NB4 (cell line): ENCODE results near the gene TLCD3A.
"Not testable (repeated sequence)": the region's sequence is repeated elsewhere in the genome, so short reads cannot be mapped to it uniquely, and the experiment has no call there.

Experiments
- MYC ChIP-seq: IDR thresholded peaks from 2 replicates; pipeline ENCODE4 v1.6.1; 2011; ENCODE audit warnings: low read depth, low read length
- POLR2A ChIP-seq: IDR thresholded peaks from 2 replicates; pipeline ENCODE4 v1.6.1; 2011; ENCODE audit warnings: mild to moderate bottlenecking; ENCODE audit not compliant: insufficient read length; ENCODE audit errors: extremely low read depth
- TF ChIP-seq, protein P1 (sequence below): IDR thresholded peaks from one replicate; pipeline ENCODE4 v1.5.1; 2012; ENCODE audit warnings: low read depth, low read length
- TF ChIP-seq, protein P2 (sequence below): IDR thresholded peaks from 2 replicates; pipeline ENCODE4 v1.6.1; 2011; ENCODE audit warnings: low read depth, low read length

DNA sequence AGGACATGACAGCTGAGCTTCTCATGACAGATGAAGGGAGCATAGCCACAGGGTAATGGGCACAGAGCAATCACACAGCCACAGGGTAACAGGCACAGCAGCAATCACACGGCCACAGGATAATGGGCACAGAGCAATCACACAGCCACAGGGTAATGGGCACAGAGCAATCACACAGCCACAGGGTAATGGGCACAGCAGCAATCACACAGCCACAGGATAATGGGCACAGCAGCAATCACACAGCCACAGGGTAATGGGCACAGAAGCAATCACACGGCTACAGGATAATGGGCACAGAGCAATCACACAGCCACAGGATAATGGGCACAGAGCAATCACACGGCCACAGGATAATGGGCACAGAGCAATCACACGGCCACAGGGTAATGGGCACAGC lies 16.2 kb downstream of the TLCD3A start:
- TF ChIP-seq, protein P1, sequence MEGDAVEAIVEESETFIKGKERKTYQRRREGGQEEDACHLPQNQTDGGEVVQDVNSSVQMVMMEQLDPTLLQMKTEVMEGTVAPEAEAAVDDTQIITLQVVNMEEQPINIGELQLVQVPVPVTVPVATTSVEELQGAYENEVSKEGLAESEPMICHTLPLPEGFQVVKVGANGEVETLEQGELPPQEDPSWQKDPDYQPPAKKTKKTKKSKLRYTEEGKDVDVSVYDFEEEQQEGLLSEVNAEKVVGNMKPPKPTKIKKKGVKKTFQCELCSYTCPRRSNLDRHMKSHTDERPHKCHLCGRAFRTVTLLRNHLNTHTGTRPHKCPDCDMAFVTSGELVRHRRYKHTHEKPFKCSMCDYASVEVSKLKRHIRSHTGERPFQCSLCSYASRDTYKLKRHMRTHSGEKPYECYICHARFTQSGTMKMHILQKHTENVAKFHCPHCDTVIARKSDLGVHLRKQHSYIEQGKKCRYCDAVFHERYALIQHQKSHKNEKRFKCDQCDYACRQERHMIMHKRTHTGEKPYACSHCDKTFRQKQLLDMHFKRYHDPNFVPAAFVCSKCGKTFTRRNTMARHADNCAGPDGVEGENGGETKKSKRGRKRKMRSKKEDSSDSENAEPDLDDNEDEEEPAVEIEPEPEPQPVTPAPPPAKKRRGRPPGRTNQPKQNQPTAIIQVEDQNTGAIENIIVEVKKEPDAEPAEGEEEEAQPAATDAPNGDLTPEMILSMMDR, result not testable (repeated sequence)
- TF ChIP-seq POLR2A, MYC: not testable (repeated sequence)
- TF ChIP-seq, protein P2, sequence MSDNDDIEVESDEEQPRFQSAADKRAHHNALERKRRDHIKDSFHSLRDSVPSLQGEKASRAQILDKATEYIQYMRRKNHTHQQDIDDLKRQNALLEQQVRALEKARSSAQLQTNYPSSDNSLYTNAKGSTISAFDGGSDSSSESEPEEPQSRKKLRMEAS, result not testable (repeated sequence)
